Stomach (tissue), 9 donors: ENCODE results near the gene IQCH. TPM values are rescaled to one million over a fixed set of nuclear protein-coding genes. Genes with fewer than 3 reads are reported as not detected.

Experiments
- DNase-seq, 2 donors: peaks; one replicate each; pipeline versions ENCODE4 v3.0.0 to v3.0.0-alpha.2; 2013 to 2019
- H3K27ac ChIP-seq, 5 donors: fragments of 200-600 bp in 4 of 5; sonication (generic) in 4 of 5; one replicate each; pipeline ENCODE4 v1.5.1; 2013 to 2019; ENCODE audit warnings: mild to moderate bottlenecking in 1 of 5, moderate library complexity in 1 of 5
- H3K27me3 ChIP-seq, 3 donors: fragments of 200-600 bp; sonication (generic); one replicate each; pipeline ENCODE4 v1.5.1; 2017 to 2019; ENCODE audit warnings: mixed run types in 1 of 3
- H3K36me3 ChIP-seq, 4 donors: fragments of 200-600 bp; sonication (generic); 1 replicate in 3 of 4; 2 replicates in 1 of 4; pipeline ENCODE4 v1.5.1; 2016 to 2019
- H3K4me1 ChIP-seq, 4 donors: fragments of 200-600 bp; sonication (generic); one replicate each; pipeline ENCODE4 v1.5.1; 2016 to 2019
- H3K4me3 ChIP-seq, 4 donors: fragments of 200-600 bp; sonication (generic) in 3 of 4; one replicate each; pipeline ENCODE4 v1.5.1; 2016 to 2019; ENCODE audit warnings: mild to moderate bottlenecking in 1 of 4
- H3K9me3 ChIP-seq, 4 donors: fragments of 200-600 bp; sonication (generic); one replicate each; pipeline ENCODE4 v1.5.1; 2016 to 2019
- CTCF ChIP-seq, 7 experiments: fragments of 450-650 bp in 4 of 7; fragments of 200-600 bp in 3 of 7; sonication (generic) in 3 of 7; IDR thresholded peaks; one replicate each; pipeline ENCODE4 v1.5.1; 2016 to 2019; ENCODE audit warnings: antibody characterized with exemption in 7 of 7, control low read depth in 2 of 7, mild to moderate bottlenecking in 1 of 7
- EP300 ChIP-seq: sonication (generic); formaldehyde crosslinking; IDR thresholded peaks from one replicate; pipeline ENCODE4 v1.6.1; 2017; ENCODE audit warnings: antibody characterized with exemption
- POLR2A ChIP-seq, 4 donors: fragments of 450-650 bp; IDR thresholded peaks; one replicate each; pipeline ENCODE4 v1.6.1; 2016; ENCODE audit warnings: antibody characterized with exemption in 4 of 4, control low read depth in 2 of 4, mild to moderate bottlenecking in 1 of 4, moderate library complexity in 1 of 4
- POLR2AphosphoS5 ChIP-seq, 3 donors: sonication (generic); formaldehyde crosslinking; IDR thresholded peaks; one replicate each; pipeline ENCODE4 v1.6.1; 2016; ENCODE audit warnings: antibody characterized with exemption in 3 of 3
- WGBS, 5 donors: extraction: QIAGEN DNeasy Blood & Tissue Kit in 3 of 5; methylation state at CpG; one replicate each; pipeline versions ENCODE4 v1.1.5 to v1.1.7; 2013 to 2018; 5-methylcytosine and 5-hydroxymethylcytosine counted together
- intact Hi-C: fragments of 100-400 bp; cut with DNase I; formaldehyde crosslinking; loops from one replicate; pipeline ENCODE4 v1.15.1; 2023; ENCODE audit warnings: low total_unique reads
- polyA plus RNA-seq, 3 donors: library from polyadenylated mRNA; stranded (reverse); fragments of 200-250 nt; gene quantifications; one replicate each; pipeline ENCODE4 v1.2.3, GENCODE V29; 2013
- total RNA-seq, 5 donors: library from RNA; depleted of rRNA; stranded (reverse); fragments of >200 nt; gene quantifications; one replicate each; pipeline versions ENCODE4 v1.1.0 to v1.2.3, GENCODE V29; 2014 to 2016
- donor health status: healthy with polysubstance abuse.
- donor health status: Bipolar disorder and iron deficiency.
- donor health status: healthy.

The IQCH gene
- total and polyA plus RNA-seq, 8 donors: 0.25 to 9.4 (median 1.7) TPM; not detected in 1

- intact Hi-C loops: no loop called here
- Histone ChIP-seq H3K9me3 (no peaks in the 10 kb centered on the region), H3K36me3 (no peaks in the 10 kb centered on the region), H3K4me3 (no peak overlapping the region), H3K27me3 (no peaks in the 10 kb centered on the region), H3K27ac (peak overlapping the region in 4 of 5 donors; percentile 7 to 44 (median 30)), H3K4me1 (peaks cover 0 to 13% (median 9%) of the 10 kb centered on the region in 4 donors)
- no peak for TF ChIP-seq POLR2A (IDR thresholded peaks at IDR 0.05)
- TF ChIP-seq CTCF (IDR thresholded peaks at IDR 0.05): no peak
- no peak for TF ChIP-seq EP300
- no peak for TF ChIP-seq POLR2AphosphoS5 (IDR thresholded peaks at IDR 0.05)
- no peak for DNase-seq
These were observed 5.2 kb downstream of the IQCH start for GRCh38 chr15:67259806-67260205.

DNA sequence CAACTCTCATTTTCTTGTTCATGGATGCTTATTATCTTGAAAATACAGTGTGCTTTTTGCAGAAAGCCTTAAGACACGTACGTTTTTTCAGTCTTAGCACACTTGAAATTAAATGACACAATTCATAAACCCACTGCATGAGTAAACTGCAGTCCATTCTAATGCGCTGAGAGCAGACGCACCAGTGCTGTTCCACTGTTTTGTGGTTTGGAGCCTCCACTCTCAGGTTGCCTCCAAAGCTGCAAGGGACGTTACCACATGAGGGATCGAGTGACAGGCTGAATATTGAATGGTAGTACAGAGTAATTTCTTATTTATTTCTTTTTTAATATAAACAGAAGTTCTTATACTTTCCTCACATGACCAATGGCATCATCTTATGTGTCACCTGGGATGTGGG is 12.3 kb downstream of the IQCH start:
- no peak overlapping the region for H3K27ac ChIP-seq
- H3K27me3 ChIP-seq: no peaks in the 10 kb centered on the region
- no peak for TF ChIP-seq POLR2A (IDR thresholded peaks at IDR 0.05)
- H3K9me3 ChIP-seq: no peaks in the 10 kb centered on the region
- no peak for DNase-seq
- 89 to 94% (median 91%) methylated on average over 6 of the region's 6 CpGs for WGBS, 5 donors
- H3K4me1 ChIP-seq: peaks cover 0 to 5% (median 0%) of the 10 kb centered on the region in 4 donors
- no peak overlapping the region for H3K4me3 ChIP-seq
- intact Hi-C loops: no loop called here
- no peaks in the 10 kb centered on the region for H3K36me3 ChIP-seq

DNA sequence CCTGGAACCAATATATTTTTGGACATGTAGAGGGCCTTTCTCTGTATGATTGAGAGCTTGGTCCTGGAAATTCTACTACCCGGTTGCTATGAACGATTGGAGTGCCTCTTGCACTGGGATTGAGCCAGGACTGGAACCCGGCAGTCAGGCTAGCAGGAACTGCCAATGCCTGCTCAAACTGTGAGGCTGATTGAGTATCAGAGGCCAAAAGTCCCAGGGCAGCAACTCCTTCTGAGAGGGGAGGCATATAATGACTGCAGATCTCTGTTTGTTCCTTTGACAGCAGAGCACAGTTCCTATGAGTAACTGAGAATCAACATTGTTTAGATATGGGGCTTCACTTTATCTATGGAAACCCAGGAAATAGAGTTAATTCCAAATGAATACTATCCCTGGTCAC is 12.9 kb downstream of the IQCH start:
- Histone ChIP-seq H3K27ac (no peak overlapping the region), H3K4me1 (peaks cover 0 to 5% (median 0%) of the 10 kb centered on the region in 4 donors), H3K9me3 (no peaks in the 10 kb centered on the region), H3K27me3 (no peaks in the 10 kb centered on the region), H3K4me3 (no peak overlapping the region), H3K36me3 (no peaks in the 10 kb centered on the region)
- intact Hi-C loops: no loop called here
- no peak for DNase-seq
- no peak for TF ChIP-seq POLR2AphosphoS5 (IDR thresholded peaks at IDR 0.05)
- TF ChIP-seq POLR2A (IDR thresholded peaks at IDR 0.05): no peak
- no peak for TF ChIP-seq CTCF (IDR thresholded peaks at IDR 0.05)
- TF ChIP-seq EP300: no peak
- WGBS, 5 donors: 26 to 55% (median 35%) methylated on average over 3 of the region's 3 CpGs

- DNase-seq: no peak
- Histone ChIP-seq H3K36me3 (no peaks in the 10 kb centered on the region), H3K9me3 (no peaks in the 10 kb centered on the region), H3K27ac (no peak overlapping the region), H3K27me3 (no peaks in the 10 kb centered on the region), H3K4me1 (peaks cover 0 to 5% (median 0%) of the 10 kb centered on the region in 4 donors), H3K4me3 (no peak overlapping the region)
- 48 to 66% (median 57%) methylated on average over 9 of the region's 9 CpGs for WGBS, 5 donors
- intact Hi-C loops: no loop called here
- TF ChIP-seq POLR2AphosphoS5 (IDR thresholded peaks at IDR 0.05) (no peak), CTCF (IDR thresholded peaks at IDR 0.05) (no peak), EP300 (no peak), POLR2A (IDR thresholded peaks at IDR 0.05) (no peak)
These were observed 13.7 kb downstream of the IQCH start for GRCh38 chr15:67267951-67268941.

DNA sequence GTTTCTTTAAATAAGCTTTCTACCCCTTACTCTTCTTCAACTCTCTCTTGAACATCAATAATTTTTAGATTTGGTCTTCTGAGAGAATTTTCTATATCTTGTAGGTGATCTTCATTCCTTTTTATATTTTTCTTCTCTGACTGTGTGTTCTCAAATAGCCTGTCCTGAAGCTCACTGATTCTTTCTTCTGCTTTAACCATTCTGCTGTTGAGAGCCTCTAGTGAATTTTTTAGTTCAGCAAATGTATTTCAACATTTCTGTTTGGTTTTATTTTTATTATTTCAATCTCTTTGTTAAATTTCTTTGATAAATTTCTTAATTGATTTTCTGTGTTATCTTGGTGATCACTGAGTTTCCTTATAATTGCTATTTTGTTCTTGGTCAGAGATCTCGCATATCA is 19.6 kb downstream of the IQCH start:
- H3K9me3 ChIP-seq: peaks cover 0 to 5% (median 0%) of the 10 kb centered on the region in 4 donors
- WGBS, 5 donors: 87 to 100% (median 94%) methylated on average over 1 of the region's 1 CpG

More for the DNA sequence above, 19.6 kb downstream of the IQCH start:
- Histone ChIP-seq H3K27ac (no peak overlapping the region), H3K4me3 (no peak overlapping the region), H3K36me3 (no peaks in the 10 kb centered on the region), H3K4me1 (no peaks in the 10 kb centered on the region), H3K27me3 (no peaks in the 10 kb centered on the region)
- intact Hi-C loops: no loop called here
- TF ChIP-seq CTCF (IDR thresholded peaks at IDR 0.05) (no peak), POLR2AphosphoS5 (IDR thresholded peaks at IDR 0.05) (no peak), POLR2A (IDR thresholded peaks at IDR 0.05) (no peak), EP300 (no peak)
- DNase-seq: no peak
